ENCODE results near the gene SPAG7. TPM values are rescaled to one million over a fixed set of nuclear protein-coding genes. Genes with fewer than 3 reads are reported as not detected.

The SPAG7 gene
- total RNA-seq, 1 experiment from 2014 or later = 49.9 TPM

DNA sequence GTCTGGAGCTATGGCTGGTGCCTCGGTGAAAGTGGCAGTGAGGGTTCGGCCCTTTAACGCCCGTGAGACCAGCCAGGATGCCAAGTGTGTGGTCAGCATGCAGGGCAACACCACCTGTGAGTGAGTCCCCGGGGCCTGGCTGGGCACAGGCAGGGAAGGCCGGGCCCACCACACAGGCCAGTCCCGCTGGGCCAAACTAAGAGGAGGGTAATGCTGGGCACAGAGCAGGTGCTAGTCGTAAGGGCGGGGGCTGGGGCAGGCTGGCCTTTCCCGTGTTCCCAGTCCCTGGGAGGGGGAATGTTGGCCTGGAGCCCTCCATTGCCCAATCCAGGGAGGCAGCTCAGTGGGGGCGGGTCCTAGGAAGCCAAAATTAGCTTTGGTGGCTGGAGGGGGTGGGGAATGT is 32.6 kb upstream of the SPAG7 start (continued):
- TF ChIP-seq EZH2phosphoT487 (IDR thresholded peaks at IDR 0.05; ENCODE audit: borderline replicate concordance) = no peak
- no peak for TF ChIP-seq YY1 (IDR thresholded peaks at IDR 0.05; ENCODE audit: extremely low read depth, insufficient replicate concordance, low read depth, low read length)
- TF ChIP-seq, protein P1, sequence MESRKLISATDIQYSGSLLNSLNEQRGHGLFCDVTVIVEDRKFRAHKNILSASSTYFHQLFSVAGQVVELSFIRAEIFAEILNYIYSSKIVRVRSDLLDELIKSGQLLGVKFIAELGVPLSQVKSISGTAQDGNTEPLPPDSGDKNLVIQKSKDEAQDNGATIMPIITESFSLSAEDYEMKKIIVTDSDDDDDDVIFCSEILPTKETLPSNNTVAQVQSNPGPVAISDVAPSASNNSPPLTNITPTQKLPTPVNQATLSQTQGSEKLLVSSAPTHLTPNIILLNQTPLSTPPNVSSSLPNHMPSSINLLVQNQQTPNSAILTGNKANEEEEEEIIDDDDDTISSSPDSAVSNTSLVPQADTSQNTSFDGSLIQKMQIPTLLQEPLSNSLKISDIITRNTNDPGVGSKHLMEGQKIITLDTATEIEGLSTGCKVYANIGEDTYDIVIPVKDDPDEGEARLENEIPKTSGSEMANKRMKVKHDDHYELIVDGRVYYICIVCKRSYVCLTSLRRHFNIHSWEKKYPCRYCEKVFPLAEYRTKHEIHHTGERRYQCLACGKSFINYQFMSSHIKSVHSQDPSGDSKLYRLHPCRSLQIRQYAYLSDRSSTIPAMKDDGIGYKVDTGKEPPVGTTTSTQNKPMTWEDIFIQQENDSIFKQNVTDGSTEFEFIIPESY (IDR thresholded peaks at IDR 0.05; ENCODE audit: extremely low read depth, insufficient replicate concordance, low read length) = no peak

DNA sequence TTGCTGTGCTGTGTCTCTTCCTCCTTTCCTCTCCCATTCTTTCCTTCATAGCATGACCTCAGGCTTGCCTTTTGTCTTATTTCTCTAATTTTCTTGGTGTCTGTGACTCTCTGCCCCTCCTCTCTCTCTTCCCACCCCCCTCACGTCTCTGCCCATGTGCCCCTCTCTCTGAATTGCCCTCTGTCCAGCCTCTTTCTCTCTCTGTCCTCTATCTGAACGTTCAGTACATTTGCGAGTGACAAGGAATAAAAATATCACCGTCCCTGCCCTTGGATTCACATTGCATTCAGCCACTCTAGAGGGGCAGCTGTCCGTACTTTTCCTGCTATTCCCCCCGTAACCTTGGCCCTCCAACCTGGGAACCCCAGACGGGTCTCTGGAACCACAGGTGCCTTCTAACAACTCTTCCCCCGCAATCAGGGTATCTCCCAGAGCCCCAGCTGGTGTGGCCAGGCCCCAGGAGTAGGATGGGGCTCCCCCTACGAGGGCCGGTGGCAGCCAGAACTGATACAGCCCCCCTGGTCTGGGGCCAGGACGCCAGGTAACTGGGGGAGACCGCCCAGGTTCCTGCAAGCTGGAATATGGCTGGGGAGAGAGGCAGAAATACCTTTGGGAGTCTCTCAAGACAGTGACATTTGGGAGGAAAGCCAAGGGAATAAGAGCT is 31.9 kb upstream of the SPAG7 start:
- ChIA-PET POLR2A (no interaction called here), CTCF (no interaction called here), RAD21 (ENCODE audit: low non-redundant PET in 1 of 2, low total read pairs in 2 of 2, uncharacterized antibody in 2 of 2, unreplicated experiment in 2 of 2) (no interaction called here)
- H3K27ac ChIP-seq (ENCODE audit: low read depth, low read length) = peak overlapping the region; percentile 93
- no peaks in the 10 kb centered on the region for H3K9me3 ChIP-seq (ENCODE audit: control insufficient read depth in 1 of 2, insufficient read depth in 1 of 2, low read depth in 1 of 2, low read length in 2 of 2)
- no peaks in the 10 kb centered on the region for H3K27me3 ChIP-seq (ENCODE audit: insufficient read depth, low read length)
- H2AFZ ChIP-seq (ENCODE audit: low read depth, low read length, poor library complexity, severe bottlenecking) = no peak overlapping the region
- DNase-seq (ENCODE audit: low read depth, low spot score) (no peak), ATAC-seq (no peak)
- TSS peak; percentile 67 for BruUV-seq (replicated peaks)
- H3K4me3 ChIP-seq (replicated peaks in 1 of 2; ENCODE audit: low read depth in 1 of 2, low read length in 2 of 2) = peak overlapping the region; percentile 92 to 95
- H3K9ac ChIP-seq (ENCODE audit: low read length) = peak overlapping the region; percentile 90
- no peak for TF ChIP-seq ZFX (IDR thresholded peaks at IDR 0.05)
- peaks cover 24 to 28% of the 10 kb centered on the region in 2 experiments for H3K36me3 ChIP-seq (ENCODE audit: control insufficient read depth in 1 of 2, insufficient read depth in 2 of 2, low read length in 2 of 2)
- peaks cover 34% of the 10 kb centered on the region for H3K79me2 ChIP-seq (ENCODE audit: insufficient read depth, low read length)
- no peaks in the 10 kb centered on the region for H3K9me2 ChIP-seq (ENCODE audit: insufficient read depth)
- H3K4me2 ChIP-seq (ENCODE audit: low read length) = peak overlapping the region; percentile 99
- peaks cover 16 to 33% of the 10 kb centered on the region in 2 experiments for H3K4me1 ChIP-seq (ENCODE audit: control insufficient read depth in 1 of 2, insufficient read depth in 2 of 2, low read length in 2 of 2)
- intact Hi-C loops (cut with micrococcal nuclease) = no loop called here
- H4K20me1 ChIP-seq (ENCODE audit: insufficient read depth) = no peaks in the 10 kb centered on the region

All from HCT116 (cell line).